ENCODE results near the gene KLHDC4. TPM values are rescaled to one million over a fixed set of nuclear protein-coding genes. Genes with fewer than 3 reads are reported as not detected.

Gene KLHDC4
- total and polyA plus RNA-seq, 2 donors (not counting 1 experiment from before 2014, with no cell fraction given) = 51.3 to 90.8 TPM

DNA sequence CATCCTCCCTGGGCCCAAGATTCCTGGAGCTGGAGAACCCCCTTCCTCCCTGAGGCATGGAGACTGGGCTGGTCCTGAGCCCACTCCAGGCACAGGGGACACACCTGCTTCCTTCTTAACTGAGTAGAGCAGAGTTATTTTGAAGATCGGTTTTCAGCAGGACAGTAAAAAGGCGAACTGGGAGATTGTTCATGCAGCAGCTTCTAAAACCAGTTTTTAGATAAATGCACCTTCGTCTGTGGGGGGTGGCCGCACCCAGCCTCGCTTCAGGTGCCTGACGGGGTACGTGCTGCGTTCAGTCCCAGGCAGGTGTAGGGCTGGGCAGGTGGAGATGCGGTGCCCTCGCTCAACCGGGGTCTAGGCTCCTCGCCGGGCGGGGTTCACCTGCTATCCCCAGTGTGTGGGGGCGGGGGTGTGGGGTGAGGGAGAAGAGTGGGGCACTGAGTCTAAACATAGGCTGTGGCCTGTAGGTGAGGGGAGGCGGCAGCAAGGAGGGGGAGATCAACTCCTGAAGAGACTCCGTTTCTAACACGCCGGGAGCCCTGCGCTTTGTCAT is 94.0 kb downstream of the KLHDC4 start:
- 92% methylated on average over 14 of the region's 20 CpGs for WGBS (ENCODE audit: insufficient coverage)
- no peak overlapping the region for H3K27ac Mint-ChIP-seq
- H3K4me2 ChIP-seq (replicated peaks; ENCODE audit: low read depth, low read length, poor library complexity, severe bottlenecking) = no peak overlapping the region

DNA sequence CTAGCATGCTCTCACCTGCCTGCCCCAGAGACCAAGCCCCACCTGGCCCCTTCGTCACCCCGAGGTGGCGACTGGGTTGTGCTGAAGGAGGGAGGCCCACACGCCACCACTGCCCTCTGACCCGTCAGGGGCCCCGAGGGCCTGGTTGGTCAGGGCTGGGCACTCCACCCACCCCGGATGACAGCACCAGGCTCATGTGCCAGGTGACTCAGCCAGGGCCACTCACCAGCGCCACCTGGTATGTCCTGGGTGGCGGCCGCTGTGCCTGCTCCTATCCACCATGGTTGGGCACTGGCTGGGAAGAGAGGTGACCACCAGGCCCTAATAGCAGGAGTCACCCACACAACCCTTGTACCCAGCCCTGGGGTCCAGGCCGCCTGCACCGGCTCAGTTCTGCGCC is 94.6 kb downstream of the KLHDC4 start:
- no peak overlapping the region for H2AFZ ChIP-seq (ENCODE audit: insufficient read depth, low read depth, low read length, poor library complexity, severe bottlenecking)
- Mint-ChIP-seq H3K9me3 (ENCODE audit: insufficient read depth) (no peaks in the 10 kb centered on the region), H3K4me3 (no peak overlapping the region), H3K4me1 (peaks cover 2% of the 10 kb centered on the region), H3K27ac (no peak overlapping the region), H3K27me3 (peaks cover 6% of the 10 kb centered on the region)
- ChIA-PET POLR2A (no interaction called here), CTCF (no interaction called here)
- H3K36me3 ChIP-seq (replicated peaks in 1 of 2; ENCODE audit: control extremely low read depth in 1 of 2, control insufficient read depth in 1 of 2, extremely low read depth in 1 of 2, insufficient read depth in 2 of 2, low read length in 1 of 2) = no peaks in the 10 kb centered on the region
- DNase-seq (no peak), ATAC-seq (ENCODE audit: low read depth) (no peak)
- 93% methylated on average over 11 of the region's 13 CpGs for WGBS (ENCODE audit: insufficient coverage)
- no peaks in the 10 kb centered on the region for H4K20me1 ChIP-seq (ENCODE audit: control insufficient read depth, insufficient read depth, low read length, poor library complexity, severe bottlenecking)
- TF ChIP-seq, protein P1, sequence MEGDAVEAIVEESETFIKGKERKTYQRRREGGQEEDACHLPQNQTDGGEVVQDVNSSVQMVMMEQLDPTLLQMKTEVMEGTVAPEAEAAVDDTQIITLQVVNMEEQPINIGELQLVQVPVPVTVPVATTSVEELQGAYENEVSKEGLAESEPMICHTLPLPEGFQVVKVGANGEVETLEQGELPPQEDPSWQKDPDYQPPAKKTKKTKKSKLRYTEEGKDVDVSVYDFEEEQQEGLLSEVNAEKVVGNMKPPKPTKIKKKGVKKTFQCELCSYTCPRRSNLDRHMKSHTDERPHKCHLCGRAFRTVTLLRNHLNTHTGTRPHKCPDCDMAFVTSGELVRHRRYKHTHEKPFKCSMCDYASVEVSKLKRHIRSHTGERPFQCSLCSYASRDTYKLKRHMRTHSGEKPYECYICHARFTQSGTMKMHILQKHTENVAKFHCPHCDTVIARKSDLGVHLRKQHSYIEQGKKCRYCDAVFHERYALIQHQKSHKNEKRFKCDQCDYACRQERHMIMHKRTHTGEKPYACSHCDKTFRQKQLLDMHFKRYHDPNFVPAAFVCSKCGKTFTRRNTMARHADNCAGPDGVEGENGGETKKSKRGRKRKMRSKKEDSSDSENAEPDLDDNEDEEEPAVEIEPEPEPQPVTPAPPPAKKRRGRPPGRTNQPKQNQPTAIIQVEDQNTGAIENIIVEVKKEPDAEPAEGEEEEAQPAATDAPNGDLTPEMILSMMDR (IDR thresholded peaks at IDR 0.05) = no peak
- intact Hi-C loops (cut with micrococcal nuclease) = no loop called here
- H3K27me3 ChIP-seq (replicated peaks in 1 of 4; ENCODE audit: control extremely low read depth in 1 of 4, control insufficient read depth in 3 of 4, insufficient read depth in 4 of 4, low read length in 3 of 4) = peaks cover 0 to 3% (median 0%) of the 10 kb centered on the region in 4 experiments
- no peak overlapping the region for H3K4me2 ChIP-seq (replicated peaks; ENCODE audit: low read depth, low read length, poor library complexity, severe bottlenecking)
- H3K27ac ChIP-seq (ENCODE audit: low read length in 2 of 2) = no peak overlapping the region
- no peak overlapping the region for H3K4me3 ChIP-seq (ENCODE audit: control extremely low read depth in 1 of 5, extremely low read depth in 1 of 5, insufficient read depth in 1 of 5, low read depth in 2 of 5, low read length in 4 of 5)
- peaks cover 0 to 48% of the 10 kb centered on the region in 2 donors for H3K4me1 ChIP-seq (ENCODE audit: control insufficient read depth in 2 of 2, insufficient read depth in 2 of 2, low read length in 2 of 2)
- H3K79me2 ChIP-seq (ENCODE audit: control insufficient read depth, insufficient read depth, low read length) = no peaks in the 10 kb centered on the region
- H3K9ac ChIP-seq (ENCODE audit: low read length) = no peak overlapping the region
- H3K9me3 ChIP-seq (ENCODE audit: control extremely low read depth in 1 of 3, control insufficient read depth in 2 of 3, insufficient read depth in 1 of 3, low read length in 2 of 3) = peaks cover 0 to 3% (median 0%) of the 10 kb centered on the region in 3 donors

More for the DNA sequence above, 94.0 kb downstream of the KLHDC4 start:
- H3K27me3 ChIP-seq (replicated peaks in 1 of 4; ENCODE audit: control extremely low read depth in 1 of 4, control insufficient read depth in 3 of 4, insufficient read depth in 4 of 4, low read length in 3 of 4) = peaks cover 0 to under 1% (median 0%) of the 10 kb centered on the region in 4 experiments
- no peak for ATAC-seq (ENCODE audit: low read depth)
- DNase-seq = peak; percentile 70
- TF ChIP-seq, protein P1 (IDR thresholded peaks at IDR 0.05) = no peak
- TF ChIP-seq EZH2 (IDR thresholded peaks at IDR 0.05; ENCODE audit: borderline replicate concordance, insufficient read depth, low read depth, low read length, poor library complexity, severe bottlenecking) = no peak
- peaks cover 0 to 3% (median 0%) of the 10 kb centered on the region in 3 donors for H3K9me3 ChIP-seq (ENCODE audit: control extremely low read depth in 1 of 3, control insufficient read depth in 2 of 3, insufficient read depth in 1 of 3, low read length in 2 of 3)
- POLR2A ChIA-PET = no interaction called here
- H3K36me3 ChIP-seq (replicated peaks in 1 of 2; ENCODE audit: control extremely low read depth in 1 of 2, control insufficient read depth in 1 of 2, extremely low read depth in 1 of 2, insufficient read depth in 2 of 2, low read length in 1 of 2) = no peaks in the 10 kb centered on the region
- H3K27ac ChIP-seq (ENCODE audit: low read length in 2 of 2) = no peak overlapping the region
- Mint-ChIP-seq H3K9me3 (ENCODE audit: insufficient read depth) (no peaks in the 10 kb centered on the region), H3K27me3 (peaks cover 6% of the 10 kb centered on the region), H3K4me3 (no peak overlapping the region), H3K4me1 (peaks cover 2% of the 10 kb centered on the region)
- H3K9ac ChIP-seq (ENCODE audit: low read length) = no peak overlapping the region
- no peak overlapping the region for H2AFZ ChIP-seq (ENCODE audit: insufficient read depth, low read depth, low read length, poor library complexity, severe bottlenecking)
- H3K79me2 ChIP-seq (ENCODE audit: control insufficient read depth, insufficient read depth, low read length) = no peaks in the 10 kb centered on the region
- CTCF ChIA-PET = no interaction called here
- no peak overlapping the region for H3K4me3 ChIP-seq (ENCODE audit: control extremely low read depth in 1 of 5, extremely low read depth in 1 of 5, insufficient read depth in 1 of 5, low read depth in 2 of 5, low read length in 4 of 5)
- peaks cover 0 to 48% of the 10 kb centered on the region in 2 donors for H3K4me1 ChIP-seq (ENCODE audit: control insufficient read depth in 2 of 2, insufficient read depth in 2 of 2, low read length in 2 of 2)
- intact Hi-C loops (cut with micrococcal nuclease) = no loop called here
- no peaks in the 10 kb centered on the region for H4K20me1 ChIP-seq (ENCODE audit: control insufficient read depth, insufficient read depth, low read length, poor library complexity, severe bottlenecking)

All from B cell (primary cell).